HEK293 (cell line): ENCODE data around the gene IL10RB.

Experiments used
- CTCF ChIA-PET: fragments of 350-600 bp; formaldehyde crosslinking; extraction: SDS; loops from one replicate; lab custom pipeline; 2021; ENCODE audit warnings: antibody characterized with exemption; lab: Yijun Ruan, JAX
- POLR2A ChIA-PET: fragments of 300-600 bp; formaldehyde crosslinking; extraction: SDS; loops from one replicate; lab custom pipeline; 2020; ENCODE audit warnings: antibody characterized with exemption, inconsistent platforms; lab: Yijun Ruan, JAX
- H3K27ac ChIP-seq: fragments of 200-500 bp; sonication (Bioruptor generic); 2 replicates; pipeline ENCODE4 v1.5.1; 2014; ENCODE audit warnings: low read depth, low read length, control low read depth, inconsistent platforms; ENCODE audit errors: extremely low read depth
- H3K36me3 ChIP-seq, 2 experiments: fragments of 200-500 bp in 1 of 2; sonication (Bioruptor generic) in 1 of 2; 1 replicate in 1 of 2; 2 replicates in 1 of 2; pipeline ENCODE4 v1.5.1; 2014 to 2017; ENCODE audit warnings: inconsistent platforms in 2 of 2, low read length in 2 of 2; ENCODE audit not compliant: control insufficient read depth in 2 of 2, insufficient read depth in 1 of 2
- H3K4me1 ChIP-seq: fragments of 200-500 bp; sonication (Bioruptor generic); 2 replicates; pipeline ENCODE4 v1.5.1; 2014; ENCODE audit warnings: mild to moderate bottlenecking, low read length, inconsistent platforms; ENCODE audit not compliant: control insufficient read depth, insufficient read depth
- H3K4me3 ChIP-seq: 2 replicates; pipeline ENCODE4 v1.5.1; 2011; ENCODE audit warnings: low read depth, mild to moderate bottlenecking, control low read depth, low read length, moderate library complexity
- H3K9me3 ChIP-seq: fragments of 200-500 bp; sonication (Bioruptor generic); 2 replicates; pipeline ENCODE4 v1.5.1; 2014; ENCODE audit warnings: low read depth, low read length, inconsistent platforms; ENCODE audit not compliant: control insufficient read depth, insufficient read depth
- BCL11A ChIP-seq: fragments of 450-650 bp; formaldehyde crosslinking; IDR thresholded peaks from 2 replicates; pipeline ENCODE4 v1.5.1; 2016; ENCODE audit warnings: low read depth, missing biosample characterization, missing genetic modification characterization
- KLF9 ChIP-seq: fragments of 450-650 bp; formaldehyde crosslinking; IDR thresholded peaks from 2 replicates; pipeline ENCODE4 v1.5.1; 2016; ENCODE audit warnings: missing biosample characterization, missing genetic modification characterization, low read depth
- MYNN ChIP-seq: fragments of 450-650 bp; formaldehyde crosslinking; IDR thresholded peaks from 2 replicates; pipeline ENCODE4 v1.5.1; 2016; ENCODE audit warnings: missing biosample characterization, missing genetic modification characterization, borderline replicate concordance
- REPIN1 ChIP-seq: fragments of 450-650 bp; formaldehyde crosslinking; IDR thresholded peaks from 2 replicates; pipeline ENCODE4 v1.5.1; 2017; ENCODE audit warnings: missing biosample characterization, missing genetic modification characterization, low read depth
- SCRT2 ChIP-seq: fragments of 450-650 bp; formaldehyde crosslinking; IDR thresholded peaks from 2 replicates; pipeline ENCODE4 v1.5.1; 2016; ENCODE audit warnings: missing biosample characterization, missing genetic modification characterization
- TSHZ1 ChIP-seq: fragments of 450-650 bp; formaldehyde crosslinking; IDR thresholded peaks from 2 replicates; pipeline ENCODE4 v1.5.1; 2016; ENCODE audit warnings: missing biosample characterization, missing genetic modification characterization, borderline replicate concordance
- ZBTB20 ChIP-seq: fragments of 450-650 bp; formaldehyde crosslinking; IDR thresholded peaks from 2 replicates; pipeline ENCODE4 v1.5.1; 2016; ENCODE audit warnings: missing biosample characterization, missing genetic modification characterization
- ZBTB48 ChIP-seq: fragments of 450-650 bp; formaldehyde crosslinking; IDR thresholded peaks from 2 replicates; pipeline ENCODE4 v1.5.1; 2016; ENCODE audit warnings: missing biosample characterization, missing genetic modification characterization
- ZBTB8A ChIP-seq: fragments of 450-650 bp; formaldehyde crosslinking; IDR thresholded peaks from 2 replicates; pipeline ENCODE4 v1.5.1; 2016; ENCODE audit warnings: missing biosample characterization, missing genetic modification characterization
- ZNF10 ChIP-seq: fragments of 450-650 bp; formaldehyde crosslinking; IDR thresholded peaks from 2 replicates; pipeline ENCODE4 v1.5.1; 2017; ENCODE audit warnings: missing biosample characterization, missing genetic modification characterization
- ZNF112 ChIP-seq: fragments of 450-650 bp; formaldehyde crosslinking; IDR thresholded peaks from 2 replicates; pipeline ENCODE4 v1.5.0; 2017; ENCODE audit warnings: missing biosample characterization, missing genetic modification characterization
- ZNF184 ChIP-seq: fragments of 450-650 bp; IDR thresholded peaks from 2 replicates; pipeline ENCODE4 v1.5.1; 2018; ENCODE audit warnings: missing biosample characterization, mild to moderate bottlenecking, missing genetic modification characterization
- ZNF2 ChIP-seq: fragments of 450-650 bp; formaldehyde crosslinking; IDR thresholded peaks from 2 replicates; pipeline ENCODE4 v1.5.1; 2016; ENCODE audit warnings: missing biosample characterization, missing genetic modification characterization
- ZNF311 ChIP-seq: fragments of 450-650 bp; formaldehyde crosslinking; IDR thresholded peaks from 2 replicates; pipeline ENCODE4 v1.5.1; 2017; ENCODE audit warnings: missing biosample characterization, missing genetic modification characterization, borderline replicate concordance
- ZNF37A ChIP-seq: fragments of 450-650 bp; IDR thresholded peaks from 2 replicates; pipeline ENCODE4 v1.5.1; 2018; ENCODE audit warnings: missing biosample characterization, missing genetic modification characterization
- ZNF391 ChIP-seq: fragments of 450-650 bp; formaldehyde crosslinking; IDR thresholded peaks from 2 replicates; pipeline ENCODE4 v1.5.1; 2016; ENCODE audit warnings: low read depth, missing biosample characterization, missing genetic modification characterization, borderline replicate concordance
- ZNF555 ChIP-seq: fragments of 450-650 bp; formaldehyde crosslinking; conservative IDR thresholded peaks from 2 replicates; pipeline ENCODE4 v1.5.1; 2017; ENCODE audit warnings: missing biosample characterization, mild to moderate bottlenecking, missing genetic modification characterization, inconsistent platforms
- ZNF558 ChIP-seq: fragments of 450-650 bp; formaldehyde crosslinking; IDR thresholded peaks from 2 replicates; pipeline ENCODE4 v1.5.1; 2016; ENCODE audit warnings: missing biosample characterization, missing genetic modification characterization
- ZNF561 ChIP-seq: fragments of 450-650 bp; IDR thresholded peaks from 2 replicates; pipeline ENCODE4 v1.5.1; 2018; ENCODE audit warnings: missing biosample characterization, missing genetic modification characterization, borderline replicate concordance
- ZNF610 ChIP-seq: fragments of 450-650 bp; formaldehyde crosslinking; IDR thresholded peaks from 2 replicates; pipeline ENCODE4 v1.5.1; 2016; ENCODE audit warnings: missing biosample characterization, missing genetic modification characterization, borderline replicate concordance
- ZNF76 ChIP-seq: fragments of 450-650 bp; formaldehyde crosslinking; IDR thresholded peaks from 2 replicates; pipeline ENCODE4; 2016; ENCODE audit warnings: low read depth, missing biosample characterization, missing genetic modification characterization, borderline replicate concordance
- ZNF792 ChIP-seq: fragments of 450-650 bp; formaldehyde crosslinking; IDR thresholded peaks from 2 replicates; pipeline ENCODE4 v1.5.1; 2016; ENCODE audit warnings: missing biosample characterization, missing genetic modification characterization
- TF ChIP-seq, protein P1 (sequence below): fragments of 450-650 bp; formaldehyde crosslinking; conservative IDR thresholded peaks from 2 replicates; pipeline ENCODE4 v1.5.1; 2016; ENCODE audit warnings: low read depth, missing biosample characterization, missing genetic modification characterization
- TF ChIP-seq, protein P2 (sequence below): fragments of 450-650 bp; formaldehyde crosslinking; IDR thresholded peaks from 2 replicates; pipeline ENCODE4 v1.5.1; 2016; ENCODE audit warnings: missing biosample characterization, missing genetic modification characterization, borderline replicate concordance
- TF ChIP-seq, protein P3 (sequence below): fragments of 450-650 bp; formaldehyde crosslinking; IDR thresholded peaks from 2 replicates; pipeline ENCODE4 v1.5.1; 2016; ENCODE audit warnings: missing biosample characterization, missing genetic modification characterization

Gene IL10RB

GRCh38 chr21:33325222-33326067 is 59.3 kb downstream of the IL10RB start:
- no peaks in the 10 kb centered on the region for H3K9me3 ChIP-seq
- peak overlapping the region; percentile 88 for H3K4me3 ChIP-seq
- H3K4me1 ChIP-seq = no peaks in the 10 kb centered on the region
- H3K36me3 ChIP-seq = no peaks in the 10 kb centered on the region
- POLR2A ChIA-PET = interaction anchor here (0.6 to 2.1 kb wide), 34 partner anchors 7 to 598 kb away, joined by 3 to 14 read pairs (median 5); partner anchors contain the start of genes DNAJC28, DONSON, IFNAR2 and IL10RB
- peak overlapping the region; percentile 85 for H3K27ac ChIP-seq
- CTCF ChIA-PET = interaction anchor here (0.6 to 2.1 kb wide), 13 partner anchors 16 to 541 kb away, joined by 3 to 12 read pairs (median 4); no protein-coding TSS in a partner anchor
- TF ChIP-seq ZBTB48 (tag by site-specific recombination) (no peak), BCL11A (tag by site-specific recombination) (no peak), ZNF76 (tag by site-specific recombination) (peak; percentile 83), MYNN (tag by site-specific recombination) (no peak), ZNF391 (peak; percentile 63; the same call in 1 of the 2 replicates), ZNF311 (tag by site-specific recombination) (no peak), ZNF792 (no peak), ZNF2 (tag by site-specific recombination) (no peak; the same call in none of the 2 replicates), ZNF10 (0 out of 2 replicates have a peak, but pooled peaks have one; percentile 4), ZBTB20 (tag by site-specific recombination) (peak; percentile 93), SCRT2 (tag by site-specific recombination) (peak; percentile 42), ZNF112 (tag by site-specific recombination) (no peak), ZNF555 (tag by site-specific recombination) (no peak), TSHZ1 (no peak), ZNF37A (0 out of 2 replicates have a peak, but pooled peaks have one; percentile 56), ZNF184 (tag by site-specific recombination) (peak; percentile 84), REPIN1 (tag by site-specific recombination) (no peak), KLF9 (tag by site-specific recombination) (no peak), ZNF561 (tag by site-specific recombination) (peak; percentile 37; the same call in 1 of the 2 replicates), ZNF610 (tag by site-specific recombination) (peak; percentile 23; the same call in 1 of the 2 replicates), ZNF558 (tag by site-specific recombination) (peak; percentile 52; the same call in 1 of the 2 replicates), ZBTB8A (tag by site-specific recombination) (0 out of 2 replicates have a peak, but pooled peaks have one; percentile 47)
- TF ChIP-seq, protein P1, sequence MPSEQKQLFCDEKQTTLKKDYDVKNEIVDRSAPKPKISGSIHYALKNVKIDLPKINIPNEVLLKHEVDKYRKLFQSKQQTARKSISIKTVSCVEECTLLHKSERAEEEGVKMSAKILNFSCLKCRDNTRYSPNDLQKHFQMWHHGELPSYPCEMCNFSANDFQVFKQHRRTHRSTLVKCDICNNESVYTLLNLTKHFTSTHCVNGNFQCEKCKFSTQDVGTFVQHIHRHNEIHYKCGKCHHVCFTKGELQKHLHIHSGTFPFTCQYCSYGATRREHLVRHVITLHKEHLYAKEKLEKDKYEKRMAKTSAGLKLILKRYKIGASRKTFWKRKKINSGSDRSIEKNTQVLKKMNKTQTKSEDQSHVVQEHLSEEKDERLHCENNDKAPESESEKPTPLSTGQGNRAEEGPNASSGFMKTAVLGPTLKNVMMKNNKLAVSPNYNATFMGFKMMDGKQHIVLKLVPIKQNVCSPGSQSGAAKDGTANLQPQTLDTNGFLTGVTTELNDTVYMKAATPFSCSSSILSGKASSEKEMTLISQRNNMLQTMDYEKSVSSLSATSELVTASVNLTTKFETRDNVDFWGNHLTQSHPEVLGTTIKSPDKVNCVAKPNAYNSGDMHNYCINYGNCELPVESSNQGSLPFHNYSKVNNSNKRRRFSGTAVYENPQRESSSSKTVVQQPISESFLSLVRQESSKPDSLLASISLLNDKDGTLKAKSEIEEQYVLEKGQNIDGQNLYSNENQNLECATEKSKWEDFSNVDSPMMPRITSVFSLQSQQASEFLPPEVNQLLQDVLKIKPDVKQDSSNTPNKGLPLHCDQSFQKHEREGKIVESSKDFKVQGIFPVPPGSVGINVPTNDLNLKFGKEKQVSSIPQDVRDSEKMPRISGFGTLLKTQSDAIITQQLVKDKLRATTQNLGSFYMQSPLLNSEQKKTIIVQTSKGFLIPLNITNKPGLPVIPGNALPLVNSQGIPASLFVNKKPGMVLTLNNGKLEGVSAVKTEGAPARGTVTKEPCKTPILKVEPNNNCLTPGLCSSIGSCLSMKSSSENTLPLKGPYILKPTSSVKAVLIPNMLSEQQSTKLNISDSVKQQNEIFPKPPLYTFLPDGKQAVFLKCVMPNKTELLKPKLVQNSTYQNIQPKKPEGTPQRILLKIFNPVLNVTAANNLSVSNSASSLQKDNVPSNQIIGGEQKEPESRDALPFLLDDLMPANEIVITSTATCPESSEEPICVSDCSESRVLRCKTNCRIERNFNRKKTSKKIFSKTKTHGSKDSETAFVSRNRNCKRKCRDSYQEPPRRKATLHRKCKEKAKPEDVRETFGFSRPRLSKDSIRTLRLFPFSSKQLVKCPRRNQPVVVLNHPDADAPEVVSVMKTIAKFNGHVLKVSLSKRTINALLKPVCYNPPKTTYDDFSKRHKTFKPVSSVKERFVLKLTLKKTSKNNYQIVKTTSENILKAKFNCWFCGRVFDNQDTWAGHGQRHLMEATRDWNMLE (tag by site-specific recombination) = peak; percentile 29; the same call in 1 of the 2 replicates
- TF ChIP-seq, protein P2, sequence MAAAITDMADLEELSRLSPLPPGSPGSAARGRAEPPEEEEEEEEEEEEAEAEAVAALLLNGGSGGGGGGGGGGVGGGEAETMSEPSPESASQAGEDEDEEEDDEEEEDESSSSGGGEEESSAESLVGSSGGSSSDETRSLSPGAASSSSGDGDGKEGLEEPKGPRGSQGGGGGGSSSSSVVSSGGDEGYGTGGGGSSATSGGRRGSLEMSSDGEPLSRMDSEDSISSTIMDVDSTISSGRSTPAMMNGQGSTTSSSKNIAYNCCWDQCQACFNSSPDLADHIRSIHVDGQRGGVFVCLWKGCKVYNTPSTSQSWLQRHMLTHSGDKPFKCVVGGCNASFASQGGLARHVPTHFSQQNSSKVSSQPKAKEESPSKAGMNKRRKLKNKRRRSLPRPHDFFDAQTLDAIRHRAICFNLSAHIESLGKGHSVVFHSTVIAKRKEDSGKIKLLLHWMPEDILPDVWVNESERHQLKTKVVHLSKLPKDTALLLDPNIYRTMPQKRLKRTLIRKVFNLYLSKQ (tag by site-specific recombination) = no peak
- TF ChIP-seq, protein P3, sequence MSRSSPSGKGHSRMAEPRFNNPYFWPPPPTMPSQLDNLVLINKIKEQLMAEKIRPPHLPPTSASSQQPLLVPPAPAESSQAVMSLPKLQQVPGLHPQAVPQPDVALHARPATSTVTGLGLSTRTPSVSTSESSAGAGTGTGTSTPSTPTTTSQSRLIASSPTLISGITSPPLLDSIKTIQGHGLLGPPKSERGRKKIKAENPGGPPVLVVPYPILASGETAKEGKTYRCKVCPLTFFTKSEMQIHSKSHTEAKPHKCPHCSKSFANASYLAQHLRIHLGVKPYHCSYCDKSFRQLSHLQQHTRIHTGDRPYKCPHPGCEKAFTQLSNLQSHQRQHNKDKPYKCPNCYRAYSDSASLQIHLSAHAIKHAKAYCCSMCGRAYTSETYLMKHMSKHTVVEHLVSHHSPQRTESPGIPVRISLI (tag by site-specific recombination) = no peak
